H1 (cell line): ENCODE data around the gene FBLN2. TPM values are rescaled to one million over a fixed set of nuclear protein-coding genes. Genes with fewer than 3 reads are reported as not detected.

ENCODE experiments used
- CTCF ChIA-PET: fragments of 300-600 bp; sonication (Branson Sonifier 250); formaldehyde crosslinking; loops from one replicate; lab custom pipeline; 2021; ENCODE audit not compliant: partially characterized antibody; lab: Charles Lee
- POLR2A ChIA-PET: fragments of 300-600 bp; sonication (Branson Sonifier 250); formaldehyde crosslinking; loops from one replicate; lab custom pipeline; 2021; ENCODE audit warnings: inconsistent platforms; ENCODE audit not compliant: partially characterized antibody; lab: Charles Lee
- DNase-seq, 2 experiments: peaks; one replicate each; pipeline versions ENCODE4 v3.0.0 to v3.0.0-alpha.2; 2010 to 2022; ENCODE audit warnings: low spot score in 2 of 2, low read depth in 1 of 2, mixed read lengths in 1 of 2
- FAIRE-seq: peaks from 2 replicates; lab custom pipeline; 2011; peaks lifted over from hg19 to GRCh38; lab: Jason Lieb, UNC
- H2AFZ ChIP-seq: 2 replicates; pipeline ENCODE4 v1.8.1; 2012; ENCODE audit warnings: low read length, inconsistent platforms
- H2AK5ac ChIP-seq: 2 replicates; pipeline ENCODE4 v1.6.1; 2013; ENCODE audit warnings: low read depth, low read length
- H2BK120ac ChIP-seq: replicated peaks from 2 replicates; pipeline ENCODE3; 2013; ENCODE audit warnings: low read depth, low read length, inconsistent platforms
- H2BK12ac ChIP-seq: 2 replicates; pipeline ENCODE4 v1.6.1; 2013; ENCODE audit warnings: low read depth, low read length
- H2BK15ac ChIP-seq: 2 replicates; pipeline ENCODE4 v1.6.1; 2013; ENCODE audit warnings: low read length
- H2BK20ac ChIP-seq: 2 replicates; pipeline ENCODE4 v1.6.1; 2013; ENCODE audit warnings: low read length
- H2BK5ac ChIP-seq: 2 replicates; pipeline ENCODE4 v1.6.1; 2013; ENCODE audit warnings: low read depth, low read length
- H3K14ac ChIP-seq: 2 replicates; pipeline ENCODE4 v1.6.1; 2013; ENCODE audit warnings: inconsistent platforms; ENCODE audit not compliant: insufficient read length
- H3K18ac ChIP-seq: 2 replicates; pipeline ENCODE4 v1.6.1; 2013; ENCODE audit warnings: low read length; ENCODE audit errors: extremely low read depth
- H3K23ac ChIP-seq: 2 replicates; pipeline ENCODE4 v1.6.1; 2013; ENCODE audit warnings: inconsistent platforms; ENCODE audit not compliant: insufficient read length
- H3K23me2 ChIP-seq: 2 replicates; pipeline ENCODE4 v1.6.1; 2013; ENCODE audit warnings: low read depth, low read length
- H3K27ac ChIP-seq: 2 replicates; pipeline ENCODE4 v1.6.1; 2011; ENCODE audit warnings: low read depth, low read length, inconsistent platforms
- H3K27me3 ChIP-seq, 4 experiments: replicated peaks in 1 of 4; 1 replicate in 1 of 4; 2 replicates in 3 of 4; pipeline versions ENCODE4 v1.6.1 to v1.8.1; 2011 to 2013; ENCODE audit warnings: low read length in 3 of 4, mild to moderate bottlenecking in 3 of 4, inconsistent platforms in 2 of 4, mixed read lengths in 2 of 4, moderate library complexity in 1 of 4; ENCODE audit not compliant: control insufficient read depth in 3 of 4, insufficient read depth in 3 of 4; ENCODE audit errors: extremely low read depth in 1 of 4
- H3K36me3 ChIP-seq, 4 experiments: 2 replicates each; pipeline versions ENCODE4 v1.6.1 to v1.8.1; 2011 to 2013; ENCODE audit warnings: mild to moderate bottlenecking in 4 of 4, low read length in 3 of 4, moderate library complexity in 2 of 4, control low read depth in 1 of 4, inconsistent platforms in 1 of 4; ENCODE audit not compliant: insufficient read depth in 4 of 4, control insufficient read depth in 2 of 4
- H3K4ac ChIP-seq: replicated peaks from 2 replicates; pipeline ENCODE3; 2013; ENCODE audit warnings: low read length, low read depth, mixed read lengths, inconsistent platforms; ENCODE audit not compliant: insufficient read length
- H3K4me1 ChIP-seq, 4 experiments: replicated peaks in 1 of 4; 1 replicate in 1 of 4; 2 replicates in 3 of 4; pipeline versions ENCODE4 v1.6.1 to v1.8.1; 2011 to 2013; ENCODE audit warnings: low read length in 3 of 4, inconsistent platforms in 2 of 4, mixed read lengths in 1 of 4; ENCODE audit not compliant: insufficient read depth in 4 of 4, control insufficient read depth in 3 of 4
- H3K4me2 ChIP-seq, 2 experiments: 2 replicates each; pipeline versions ENCODE4 v1.6.1 to v1.8.1; 2011 to 2013; ENCODE audit warnings: low read depth in 2 of 2, low read length in 2 of 2, control low read depth in 1 of 2, inconsistent platforms in 1 of 2, mild to moderate bottlenecking in 1 of 2; ENCODE audit not compliant: insufficient read depth in 1 of 2
- H3K4me3 ChIP-seq, 4 experiments: fragments of 200-600, 300-600 bp in 1 of 4; sonication (generic), shearing (Covaris generic), sonication (Bioruptor Twin) in 1 of 4; 2 replicates each; pipeline versions ENCODE4 v1.5.1 to v1.8.1; 2011 to 2016; ENCODE audit warnings: low read length in 4 of 4, low read depth in 3 of 4, control low read depth in 2 of 4, inconsistent platforms in 2 of 4, mild to moderate bottlenecking in 2 of 4, mixed read lengths in 1 of 4, moderate library complexity in 1 of 4; ENCODE audit not compliant: insufficient read depth in 2 of 4; ENCODE audit errors: extremely low read depth in 1 of 4
- H3K56ac ChIP-seq: replicated peaks from 2 replicates; pipeline ENCODE3; 2013; ENCODE audit warnings: low read depth, mild to moderate bottlenecking, mixed read lengths, low read length, inconsistent platforms; ENCODE audit not compliant: insufficient read length
- H3K79me1 ChIP-seq: 2 replicates; pipeline ENCODE4 v1.6.1; 2013; ENCODE audit warnings: low read depth, low read length, control low read depth
- H3K79me2 ChIP-seq, 2 experiments: 2 replicates each; pipeline versions ENCODE4 v1.6.1 to v1.8.1; 2012 to 2013; ENCODE audit warnings: low read length in 2 of 2, mild to moderate bottlenecking in 2 of 2, inconsistent platforms in 1 of 2; ENCODE audit not compliant: insufficient read depth in 2 of 2, control insufficient read depth in 1 of 2
- H3K9ac ChIP-seq, 4 experiments: replicated peaks in 1 of 4; 1 replicate in 1 of 4; 2 replicates in 3 of 4; pipeline versions ENCODE4 v1.6.1 to v1.8.1; 2011 to 2013; ENCODE audit warnings: low read depth in 3 of 4, low read length in 3 of 4, control low read depth in 2 of 4, mild to moderate bottlenecking in 2 of 4, moderate library complexity in 2 of 4, inconsistent platforms in 1 of 4; ENCODE audit errors: extremely low read depth in 1 of 4
- H3K9me3 ChIP-seq, 2 experiments: 2 replicates each; pipeline versions ENCODE4 v1.6.1 to v1.8.1; 2012 to 2013; ENCODE audit warnings: mild to moderate bottlenecking in 2 of 2, moderate library complexity in 2 of 2, control low read depth in 1 of 2, inconsistent platforms in 1 of 2, low read depth in 1 of 2, low read length in 1 of 2, mixed read lengths in 1 of 2; ENCODE audit not compliant: insufficient read depth in 2 of 2
- H4K20me1 ChIP-seq, 2 experiments: replicated peaks in 1 of 2; 2 replicates each; pipeline versions ENCODE3 to v1.8.1; 2011 to 2013; ENCODE audit warnings: inconsistent platforms in 2 of 2, low read length in 2 of 2, mild to moderate bottlenecking in 1 of 2; ENCODE audit not compliant: insufficient read depth in 2 of 2, control insufficient read depth in 1 of 2
- H4K5ac ChIP-seq: 2 replicates; pipeline ENCODE4 v1.6.1; 2013; ENCODE audit warnings: low read length, low read depth, mixed read lengths, inconsistent platforms; ENCODE audit not compliant: insufficient read length
- H4K8ac ChIP-seq: 2 replicates; pipeline ENCODE4 v1.8.0; 2013; ENCODE audit warnings: mild to moderate bottlenecking, moderate library complexity, low read length, inconsistent platforms; ENCODE audit not compliant: insufficient read depth; ENCODE audit errors: extremely low read depth
- H4K91ac ChIP-seq: replicated peaks from 2 replicates; pipeline ENCODE3; 2013; ENCODE audit warnings: low read length, mixed read lengths, inconsistent platforms; ENCODE audit not compliant: insufficient read length
- MAFK ChIP-seq: IDR thresholded peaks from 2 replicates; pipeline ENCODE4 v1.6.1; 2012; ENCODE audit warnings: low read depth, mild to moderate bottlenecking, improper control_type of control experiment, low read length
- RFX5 ChIP-seq: IDR thresholded peaks from 2 replicates; pipeline ENCODE4 v1.6.1; 2011; ENCODE audit warnings: low read depth, low read length, improper control_type of control experiment, borderline replicate concordance
- SP1 ChIP-seq: IDR thresholded peaks from 2 replicates; pipeline ENCODE4 v1.6.1; 2011; ENCODE audit warnings: low read depth, low read length
- SRF ChIP-seq: IDR thresholded peaks from 2 replicates; pipeline ENCODE4 v1.6.1; 2011; ENCODE audit warnings: mild to moderate bottlenecking, low read depth, low read length, moderate library complexity
- WGBS, 2 experiments: shearing (Covaris generic) in 1 of 2; methylation state at CpG; one replicate each; pipeline versions ENCODE4 v1.1.6 to v1.1.7; 2013 to 2015; ENCODE audit warnings: low lambda C conversion rate in 2 of 2, mixed read lengths in 2 of 2, inconsistent platforms in 1 of 2, low coverage in 1 of 2, missing lambda C conversion rate in 1 of 2; ENCODE audit not compliant: insufficient replicate concordance in 2 of 2, insufficient coverage in 1 of 2, insufficient read length in 1 of 2; ENCODE audit errors: extremely low coverage in 1 of 2, missing lambda C conversion rate in 1 of 2; 5-methylcytosine and 5-hydroxymethylcytosine counted together
- polyA plus RNA-seq, 7 experiments: library from polyadenylated mRNA; depleted of rRNA in 3 of 7; stranded (reverse) in 5 of 7; unstranded in 2 of 7; fragments of >200 nt in 5 of 7; fragments of 200-250 nt in 2 of 7; gene quantifications; 1 replicate in 5 of 7; 2 replicates in 1 of 7; 4 replicates in 1 of 7; pipeline versions ENCODE4 v1.2.1 to v1.2.3, GENCODE V29; 2011 to 2013; ENCODE audit warnings: missing spikeins in 2 of 7, mixed read lengths in 2 of 7
- total RNA-seq: library from RNA; stranded (reverse); fragmentation: NEBNext Ultra II Directional; extraction: Animal tissue kit (Norgen Biotek cat#: 25700); gene quantifications from 2 replicates; pipeline ENCODE4 v1.2.1, GENCODE V29; 2021
- TF ChIP-seq, protein P1 (sequence below): IDR thresholded peaks from 2 replicates; pipeline ENCODE4 v1.6.1; 2012; ENCODE audit warnings: low read length, inconsistent platforms
- TF ChIP-seq, protein P2 (sequence below): IDR thresholded peaks from 2 replicates; pipeline ENCODE4 v1.6.1; 2012; ENCODE audit warnings: inconsistent platforms
- TF ChIP-seq, protein P3 (sequence below), 3 experiments: IDR thresholded peaks; 1 replicate in 2 of 3; 2 replicates in 1 of 3; pipeline versions ENCODE4 v1.5.1 to v1.6.1; 2011; ENCODE audit warnings: low read length in 3 of 3, mild to moderate bottlenecking in 3 of 3, inconsistent platforms in 2 of 3, low read depth in 1 of 3, moderate library complexity in 1 of 3; ENCODE audit not compliant: insufficient read depth in 1 of 3; ENCODE audit errors: control extremely low read depth in 1 of 3
- TF ChIP-seq, protein P4 (sequence below): IDR thresholded peaks from 2 replicates; pipeline ENCODE4 v1.6.1; 2011; ENCODE audit warnings: low read length, improper control_type of control experiment

Gene FBLN2
- total and polyA plus RNA-seq, 2 of the 8 experiments (the other 6 are each of a cell fraction or from before 2014, with no cell fraction given) = 17.4 to 24.2 TPM

DNA sequence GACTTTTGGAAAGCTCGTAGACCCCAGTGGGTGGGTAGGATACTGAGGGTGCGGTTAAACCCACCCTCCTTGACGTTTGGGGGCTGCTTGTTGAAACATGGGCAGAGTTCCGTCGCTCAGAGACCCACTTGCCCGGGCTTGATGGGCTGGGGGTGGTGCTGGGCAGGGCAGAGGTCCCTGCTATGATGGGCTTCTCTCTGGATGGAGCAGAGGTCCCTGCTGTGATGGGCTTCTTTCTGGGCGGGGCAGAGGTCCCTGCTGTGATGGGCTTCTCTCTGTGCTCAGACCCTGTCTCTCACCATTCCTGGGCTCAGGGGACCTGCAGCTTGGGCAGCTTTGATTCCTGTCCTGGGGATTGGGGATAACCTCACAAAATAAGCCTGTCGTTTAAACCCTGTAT is 45.2 kb downstream of the FBLN2 start:
- Histone ChIP-seq H3K27ac (no peak overlapping the region), H3K4me2 (no peak overlapping the region), H3K27me3 (no peaks in the 10 kb centered on the region; a peak in 1 of 7 replicates), H2BK20ac (no peak overlapping the region), H3K4me3 (no peak overlapping the region), H3K9me3 (no peaks in the 10 kb centered on the region), H3K18ac (no peak overlapping the region), H4K20me1 (peaks cover 0 to 3% of the 10 kb centered on the region in 2 experiments), H3K23me2 (no peaks in the 10 kb centered on the region; the same call in 1 of the 2 replicates), H3K4me1 (peaks cover 0 to 8% (median 4%) of the 10 kb centered on the region in 4 experiments; a peak in 3 of 7 replicates), H2BK12ac (no peak overlapping the region), H2AK5ac (no peak overlapping the region), H4K5ac (no peak overlapping the region), H3K79me1 (no peaks in the 10 kb centered on the region), H4K91ac (no peak overlapping the region), H4K8ac (no peak overlapping the region), H3K14ac (no peak overlapping the region), H3K23ac (no peak overlapping the region), H2AFZ (no peak overlapping the region), H3K56ac (no peak overlapping the region), H3K36me3 (no peaks in the 10 kb centered on the region), H2BK15ac (no peak overlapping the region), H2BK120ac (no peak overlapping the region), H2BK5ac (no peak overlapping the region), H3K4ac (no peak overlapping the region), H3K9ac (no peak overlapping the region), H3K79me2 (no peaks in the 10 kb centered on the region)
- POLR2A ChIA-PET = no interaction called here
- CTCF ChIA-PET = interaction anchor here (0.7 to 1.9 kb wide), 8 partner anchors 13 to 98 kb away, joined by 3 to 5 read pairs (median 3); no protein-coding TSS in a partner anchor
- no peak for DNase-seq
- 80% methylated on average over 8 of the region's 8 CpGs; no CpG with 5 or more reads in 1 of the 2 experiments for WGBS, 2 experiments
- FAIRE-seq = no peak
- TF ChIP-seq, protein P1, sequence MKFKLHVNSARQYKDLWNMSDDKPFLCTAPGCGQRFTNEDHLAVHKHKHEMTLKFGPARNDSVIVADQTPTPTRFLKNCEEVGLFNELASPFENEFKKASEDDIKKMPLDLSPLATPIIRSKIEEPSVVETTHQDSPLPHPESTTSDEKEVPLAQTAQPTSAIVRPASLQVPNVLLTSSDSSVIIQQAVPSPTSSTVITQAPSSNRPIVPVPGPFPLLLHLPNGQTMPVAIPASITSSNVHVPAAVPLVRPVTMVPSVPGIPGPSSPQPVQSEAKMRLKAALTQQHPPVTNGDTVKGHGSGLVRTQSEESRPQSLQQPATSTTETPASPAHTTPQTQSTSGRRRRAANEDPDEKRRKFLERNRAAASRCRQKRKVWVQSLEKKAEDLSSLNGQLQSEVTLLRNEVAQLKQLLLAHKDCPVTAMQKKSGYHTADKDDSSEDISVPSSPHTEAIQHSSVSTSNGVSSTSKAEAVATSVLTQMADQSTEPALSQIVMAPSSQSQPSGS = no peak
- TF ChIP-seq SP1 (no peak), SRF (no peak), MAFK (no peak), RFX5 (no peak)
- TF ChIP-seq, protein P2, sequence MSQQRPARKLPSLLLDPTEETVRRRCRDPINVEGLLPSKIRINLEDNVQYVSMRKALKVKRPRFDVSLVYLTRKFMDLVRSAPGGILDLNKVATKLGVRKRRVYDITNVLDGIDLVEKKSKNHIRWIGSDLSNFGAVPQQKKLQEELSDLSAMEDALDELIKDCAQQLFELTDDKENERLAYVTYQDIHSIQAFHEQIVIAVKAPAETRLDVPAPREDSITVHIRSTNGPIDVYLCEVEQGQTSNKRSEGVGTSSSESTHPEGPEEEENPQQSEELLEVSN = no peak
- TF ChIP-seq, protein P3, sequence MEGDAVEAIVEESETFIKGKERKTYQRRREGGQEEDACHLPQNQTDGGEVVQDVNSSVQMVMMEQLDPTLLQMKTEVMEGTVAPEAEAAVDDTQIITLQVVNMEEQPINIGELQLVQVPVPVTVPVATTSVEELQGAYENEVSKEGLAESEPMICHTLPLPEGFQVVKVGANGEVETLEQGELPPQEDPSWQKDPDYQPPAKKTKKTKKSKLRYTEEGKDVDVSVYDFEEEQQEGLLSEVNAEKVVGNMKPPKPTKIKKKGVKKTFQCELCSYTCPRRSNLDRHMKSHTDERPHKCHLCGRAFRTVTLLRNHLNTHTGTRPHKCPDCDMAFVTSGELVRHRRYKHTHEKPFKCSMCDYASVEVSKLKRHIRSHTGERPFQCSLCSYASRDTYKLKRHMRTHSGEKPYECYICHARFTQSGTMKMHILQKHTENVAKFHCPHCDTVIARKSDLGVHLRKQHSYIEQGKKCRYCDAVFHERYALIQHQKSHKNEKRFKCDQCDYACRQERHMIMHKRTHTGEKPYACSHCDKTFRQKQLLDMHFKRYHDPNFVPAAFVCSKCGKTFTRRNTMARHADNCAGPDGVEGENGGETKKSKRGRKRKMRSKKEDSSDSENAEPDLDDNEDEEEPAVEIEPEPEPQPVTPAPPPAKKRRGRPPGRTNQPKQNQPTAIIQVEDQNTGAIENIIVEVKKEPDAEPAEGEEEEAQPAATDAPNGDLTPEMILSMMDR (IDR thresholded peaks at IDR 0.05; ENCODE audit: control extremely low read depth in 1 of 3, insufficient read depth in 1 of 3, low read depth in 1 of 3, low read length in 3 of 3) = no peak
- TF ChIP-seq, protein P4, sequence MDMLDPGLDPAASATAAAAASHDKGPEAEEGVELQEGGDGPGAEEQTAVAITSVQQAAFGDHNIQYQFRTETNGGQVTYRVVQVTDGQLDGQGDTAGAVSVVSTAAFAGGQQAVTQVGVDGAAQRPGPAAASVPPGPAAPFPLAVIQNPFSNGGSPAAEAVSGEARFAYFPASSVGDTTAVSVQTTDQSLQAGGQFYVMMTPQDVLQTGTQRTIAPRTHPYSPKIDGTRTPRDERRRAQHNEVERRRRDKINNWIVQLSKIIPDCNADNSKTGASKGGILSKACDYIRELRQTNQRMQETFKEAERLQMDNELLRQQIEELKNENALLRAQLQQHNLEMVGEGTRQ = no peak
